Neural progenitor cell (in vitro differentiated cells): Measurements from ENCODE around the gene HBG1. TPM values are rescaled to one million over a fixed set of nuclear protein-coding genes. Genes with fewer than 3 reads are reported as not detected.

Source experiments
- DNase-seq: peaks from one replicate; pipeline ENCODE4 v3.0.0-alpha.2; 2016; ENCODE audit warnings: low spot score
- H2AFZ ChIP-seq: fragments of 200-600 bp; sonication (generic); replicated peaks from 2 replicates; pipeline ENCODE4 v1.6.1; 2016; ENCODE audit warnings: antibody characterized with exemption
- H3F3A ChIP-seq: fragments of 200-600 bp; sonication (generic); 2 replicates; pipeline ENCODE4 v1.6.1; 2016; ENCODE audit warnings: antibody characterized with exemption, low read depth
- H3K27ac ChIP-seq: fragments of 200-600 bp; sonication (generic); 2 replicates; pipeline ENCODE4 v1.5.1; 2016; ENCODE audit warnings: mild to moderate bottlenecking
- H3K27me3 ChIP-seq: fragments of 200-600 bp; sonication (generic); 2 replicates; pipeline ENCODE4 v1.6.1; 2016; ENCODE audit warnings: mild to moderate bottlenecking, moderate library complexity
- H3K36me3 ChIP-seq: fragments of 200-600 bp; sonication (generic); 2 replicates; pipeline ENCODE4 v1.5.1; 2016
- H3K4me1 ChIP-seq: fragments of 200-600 bp; sonication (generic); 2 replicates; pipeline ENCODE4 v1.6.1; 2016; ENCODE audit warnings: mixed run types
- H3K4me2 ChIP-seq: fragments of 200-600 bp; sonication (generic); 2 replicates; pipeline ENCODE4 v1.6.1; 2016
- H3K4me3 ChIP-seq: fragments of 200-600 bp; sonication (generic); 2 replicates; pipeline ENCODE4 v1.5.1; 2016
- H3K79me2 ChIP-seq: fragments of 200-600 bp; sonication (generic); 2 replicates; pipeline ENCODE4 v1.6.1; 2016; ENCODE audit warnings: low read depth
- H3K9ac ChIP-seq: fragments of 200-600 bp; sonication (generic); 2 replicates; pipeline ENCODE4 v1.6.1; 2016
- H3K9me3 ChIP-seq: fragments of 200-600 bp; sonication (generic); 2 replicates; pipeline ENCODE4 v1.5.1; 2016; ENCODE audit warnings: low read depth
- H4K20me1 ChIP-seq: fragments of 200-600 bp; sonication (generic); 2 replicates; pipeline ENCODE4 v1.6.1; 2016; ENCODE audit warnings: low read depth
- H3K27ac Mint-ChIP-seq: 3 replicates; pipeline ENCODE4 v1.8.0; 2021; ENCODE audit warnings: mixed read lengths
- H3K27me3 Mint-ChIP-seq: 2 replicates; pipeline ENCODE4 v1.8.0; 2022; ENCODE audit warnings: low read depth, mild to moderate bottlenecking, inconsistent platforms, moderate library complexity, mixed read lengths; ENCODE audit not compliant: insufficient read depth
- H3K36me3 Mint-ChIP-seq: 3 replicates; pipeline ENCODE4 v1.8.0; 2021; ENCODE audit warnings: mixed read lengths
- H3K4me1 Mint-ChIP-seq: 3 replicates; pipeline ENCODE4 v1.8.0; 2021; ENCODE audit warnings: mixed read lengths
- H3K4me3 Mint-ChIP-seq: 3 replicates; pipeline ENCODE4 v1.8.0; 2021; ENCODE audit warnings: mild to moderate bottlenecking, moderate library complexity, mixed read lengths
- H3K9me3 Mint-ChIP-seq: 3 replicates; pipeline ENCODE4 v1.8.0; 2020; ENCODE audit warnings: mixed read lengths
- EZH2 ChIP-seq: fragments of 200-600 bp; sonication (generic); IDR thresholded peaks from 2 replicates; pipeline ENCODE4 v1.6.1; 2017; ENCODE audit warnings: antibody characterized with exemption, mild to moderate bottlenecking, moderate library complexity
- EZH2phosphoT487 ChIP-seq: fragments of 200-600 bp; sonication (generic); IDR thresholded peaks from 2 replicates; pipeline ENCODE4 v1.6.1; 2017; ENCODE audit warnings: antibody characterized with exemption
- total RNA-seq: library from RNA; depleted of rRNA; stranded (reverse); fragments of >200 nt; gene quantifications from 2 replicates; pipeline ENCODE4 v1.2.3, GENCODE V29; 2015; ENCODE audit warnings: low replicate concordance
- TF ChIP-seq, protein P1 (sequence below): fragments of 200-600 bp; sonication (generic); IDR thresholded peaks from 2 replicates; pipeline ENCODE4 v1.5.1; 2017; ENCODE audit warnings: antibody characterized with exemption, mild to moderate bottlenecking

Gene HBG1
- total RNA-seq, 1 donor from 2014 or later, result not detected

DNA sequence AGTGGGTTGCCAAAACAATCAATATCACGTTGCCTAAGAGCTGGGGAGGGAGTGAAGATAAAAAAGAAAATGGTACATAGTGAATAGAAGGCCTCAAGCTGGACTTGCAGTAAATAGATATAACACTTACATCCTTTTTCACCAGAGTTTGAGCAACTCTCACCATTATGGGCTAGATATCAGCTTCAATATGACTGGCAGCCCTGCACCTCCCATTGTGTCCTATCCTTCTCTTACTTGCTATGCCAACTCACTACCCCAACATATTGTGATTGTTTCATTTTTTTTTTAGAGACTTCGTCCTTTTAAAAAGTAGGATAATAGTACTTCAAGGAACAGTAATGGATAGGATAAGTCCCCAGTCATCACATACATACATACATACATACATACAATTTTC, 7.4 kb downstream of the HBG1 start:
- H3K36me3 Mint-ChIP-seq, result no peaks in the 10 kb centered on the region
- H3K4me2 ChIP-seq, result no peak overlapping the region
- no peaks in the 10 kb centered on the region for H4K20me1 ChIP-seq
- H3F3A ChIP-seq, result no peaks in the 10 kb centered on the region
- H3K4me3 ChIP-seq, result no peak overlapping the region
- H3K9me3 ChIP-seq, result no peaks in the 10 kb centered on the region
- no peak overlapping the region for H2AFZ ChIP-seq
- H3K79me2 ChIP-seq, result no peaks in the 10 kb centered on the region
- H3K4me1 Mint-ChIP-seq, result no peaks in the 10 kb centered on the region
- no peak overlapping the region for H3K27ac ChIP-seq
- H3K9ac ChIP-seq, result no peak overlapping the region
- peaks cover 2% of the 10 kb centered on the region for H3K27me3 Mint-ChIP-seq
- no peaks in the 10 kb centered on the region for H3K36me3 ChIP-seq
- H3K4me3 Mint-ChIP-seq, result no peak overlapping the region
- H3K4me1 ChIP-seq, result no peaks in the 10 kb centered on the region
- H3K27ac Mint-ChIP-seq, result no peak overlapping the region
- TF ChIP-seq EZH2phosphoT487 (no peak), EZH2 (no peak)
- TF ChIP-seq, protein P1, sequence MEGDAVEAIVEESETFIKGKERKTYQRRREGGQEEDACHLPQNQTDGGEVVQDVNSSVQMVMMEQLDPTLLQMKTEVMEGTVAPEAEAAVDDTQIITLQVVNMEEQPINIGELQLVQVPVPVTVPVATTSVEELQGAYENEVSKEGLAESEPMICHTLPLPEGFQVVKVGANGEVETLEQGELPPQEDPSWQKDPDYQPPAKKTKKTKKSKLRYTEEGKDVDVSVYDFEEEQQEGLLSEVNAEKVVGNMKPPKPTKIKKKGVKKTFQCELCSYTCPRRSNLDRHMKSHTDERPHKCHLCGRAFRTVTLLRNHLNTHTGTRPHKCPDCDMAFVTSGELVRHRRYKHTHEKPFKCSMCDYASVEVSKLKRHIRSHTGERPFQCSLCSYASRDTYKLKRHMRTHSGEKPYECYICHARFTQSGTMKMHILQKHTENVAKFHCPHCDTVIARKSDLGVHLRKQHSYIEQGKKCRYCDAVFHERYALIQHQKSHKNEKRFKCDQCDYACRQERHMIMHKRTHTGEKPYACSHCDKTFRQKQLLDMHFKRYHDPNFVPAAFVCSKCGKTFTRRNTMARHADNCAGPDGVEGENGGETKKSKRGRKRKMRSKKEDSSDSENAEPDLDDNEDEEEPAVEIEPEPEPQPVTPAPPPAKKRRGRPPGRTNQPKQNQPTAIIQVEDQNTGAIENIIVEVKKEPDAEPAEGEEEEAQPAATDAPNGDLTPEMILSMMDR, result no peak
- H3K27me3 ChIP-seq, result no peaks in the 10 kb centered on the region
- no peak for DNase-seq
- no peaks in the 10 kb centered on the region for H3K9me3 Mint-ChIP-seq

DNA sequence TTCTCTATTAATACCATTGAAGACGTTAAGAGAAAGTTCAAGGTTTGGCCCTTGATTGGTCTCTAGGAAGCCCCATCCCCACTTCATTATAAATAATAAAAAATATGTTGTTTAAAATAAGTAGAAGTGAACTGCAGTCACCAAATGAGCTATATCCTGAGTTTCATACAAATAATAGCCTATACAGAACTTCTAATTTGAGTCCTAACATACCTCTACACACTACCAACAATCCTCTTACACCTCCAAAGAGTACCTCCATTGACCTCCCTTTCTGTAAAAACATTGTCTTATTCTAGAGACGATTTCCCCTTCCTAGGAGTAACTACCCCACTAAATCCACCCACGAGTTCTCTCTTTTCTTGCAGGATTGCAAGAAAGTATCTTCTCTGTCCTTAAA, 8.2 kb downstream of the HBG1 start:
- no peak for TF ChIP-seq EZH2
- no peak overlapping the region for H3K27ac ChIP-seq
- no peak overlapping the region for H3K27ac Mint-ChIP-seq
- H3K36me3 Mint-ChIP-seq, result no peaks in the 10 kb centered on the region
- no peaks in the 10 kb centered on the region for H3K9me3 ChIP-seq
- no peak overlapping the region for H3K4me3 Mint-ChIP-seq
- H3K79me2 ChIP-seq, result no peaks in the 10 kb centered on the region
- DNase-seq, result no peak
- no peaks in the 10 kb centered on the region for H3K27me3 ChIP-seq
- peaks cover 2% of the 10 kb centered on the region for H3K27me3 Mint-ChIP-seq
- H3F3A ChIP-seq, result no peaks in the 10 kb centered on the region
- H3K4me2 ChIP-seq, result no peak overlapping the region
- H4K20me1 ChIP-seq, result no peaks in the 10 kb centered on the region
- no peak overlapping the region for H3K4me3 ChIP-seq
- H3K9me3 Mint-ChIP-seq, result no peaks in the 10 kb centered on the region
- no peak overlapping the region for H2AFZ ChIP-seq
- H3K9ac ChIP-seq, result no peak overlapping the region
- H3K4me1 ChIP-seq, result no peaks in the 10 kb centered on the region
- no peaks in the 10 kb centered on the region for H3K36me3 ChIP-seq
- no peaks in the 10 kb centered on the region for H3K4me1 Mint-ChIP-seq

DNA sequence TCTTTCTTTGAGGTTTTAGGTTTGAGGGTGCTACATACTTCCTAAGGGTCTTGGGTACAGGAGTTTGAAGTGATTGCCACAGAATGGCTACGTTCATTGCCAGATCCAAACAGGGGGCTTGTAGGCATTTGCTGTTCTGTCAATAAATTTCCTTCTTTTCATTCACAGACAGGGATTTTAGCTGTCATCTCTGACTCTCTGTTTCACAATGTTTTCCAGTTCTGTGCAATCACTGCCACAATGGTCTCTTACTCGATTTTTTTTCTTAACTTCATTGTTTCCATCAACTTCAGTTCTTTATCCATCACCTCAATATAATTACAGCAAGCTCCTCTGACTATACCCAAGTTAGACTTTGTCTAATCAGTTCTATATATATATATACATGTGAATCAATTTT, 9.2 kb downstream of the HBG1 start:
- H3K4me3 ChIP-seq, result no peak overlapping the region
- Mint-ChIP-seq H3K27ac (no peak overlapping the region), H3K27me3 (peaks cover 2% of the 10 kb centered on the region), H3K36me3 (no peaks in the 10 kb centered on the region), H3K4me1 (no peaks in the 10 kb centered on the region), H3K4me3 (no peak overlapping the region), H3K9me3 (no peaks in the 10 kb centered on the region)
- H3K36me3 ChIP-seq, result no peaks in the 10 kb centered on the region
- peak overlapping the region; percentile 5 for H2AFZ ChIP-seq
- H3K9me3 ChIP-seq, result no peaks in the 10 kb centered on the region
- H3K27ac ChIP-seq, result no peak overlapping the region
- H3K79me2 ChIP-seq, result no peaks in the 10 kb centered on the region
- H3K9ac ChIP-seq, result no peak overlapping the region
- H3K4me1 ChIP-seq, result no peaks in the 10 kb centered on the region
- H3K27me3 ChIP-seq, result no peaks in the 10 kb centered on the region
- no peaks in the 10 kb centered on the region for H4K20me1 ChIP-seq
- H3K4me2 ChIP-seq, result no peak overlapping the region
- DNase-seq, result no peak
- no peak for TF ChIP-seq EZH2phosphoT487
- no peaks in the 10 kb centered on the region for H3F3A ChIP-seq

DNA sequence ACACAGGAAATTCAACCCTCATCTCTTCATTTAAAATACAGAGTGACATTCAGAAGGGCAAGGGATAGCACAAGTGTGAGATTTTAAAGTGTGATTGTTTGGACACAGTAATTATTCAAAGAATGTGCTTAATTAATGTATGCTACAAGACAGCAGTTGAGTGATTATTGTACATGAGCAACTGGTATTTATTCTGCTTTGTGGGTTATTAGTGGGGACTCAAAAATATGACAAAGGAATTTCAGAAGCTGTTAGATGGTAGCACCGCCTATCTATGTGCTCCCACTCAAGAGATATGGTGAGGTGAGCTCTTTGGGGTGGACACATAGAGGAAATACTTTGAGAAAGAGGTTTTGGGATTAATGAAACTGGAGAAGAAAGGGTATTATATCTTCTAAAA, 9.6 kb downstream of the HBG1 start:
- Histone ChIP-seq H3K27ac (no peak overlapping the region), H3K36me3 (no peaks in the 10 kb centered on the region), H3K9me3 (no peaks in the 10 kb centered on the region), H3K27me3 (no peaks in the 10 kb centered on the region), H4K20me1 (no peaks in the 10 kb centered on the region), H3K4me2 (no peak overlapping the region), H3F3A (no peaks in the 10 kb centered on the region), H3K79me2 (no peaks in the 10 kb centered on the region), H2AFZ (peak overlapping the region; percentile 5), H3K4me3 (no peak overlapping the region), H3K4me1 (no peaks in the 10 kb centered on the region), H3K9ac (no peak overlapping the region)
- Mint-ChIP-seq H3K36me3 (no peaks in the 10 kb centered on the region), H3K27me3 (peaks cover 2% of the 10 kb centered on the region), H3K9me3 (no peaks in the 10 kb centered on the region), H3K27ac (no peak overlapping the region), H3K4me3 (no peak overlapping the region), H3K4me1 (no peaks in the 10 kb centered on the region)
- no peak for DNase-seq
- no peak for TF ChIP-seq EZH2
- no peak for TF ChIP-seq EZH2phosphoT487
- TF ChIP-seq, protein P1, result no peak
